ENCODE data around the gene CLEC10A.

CLEC10A gene

DNA sequence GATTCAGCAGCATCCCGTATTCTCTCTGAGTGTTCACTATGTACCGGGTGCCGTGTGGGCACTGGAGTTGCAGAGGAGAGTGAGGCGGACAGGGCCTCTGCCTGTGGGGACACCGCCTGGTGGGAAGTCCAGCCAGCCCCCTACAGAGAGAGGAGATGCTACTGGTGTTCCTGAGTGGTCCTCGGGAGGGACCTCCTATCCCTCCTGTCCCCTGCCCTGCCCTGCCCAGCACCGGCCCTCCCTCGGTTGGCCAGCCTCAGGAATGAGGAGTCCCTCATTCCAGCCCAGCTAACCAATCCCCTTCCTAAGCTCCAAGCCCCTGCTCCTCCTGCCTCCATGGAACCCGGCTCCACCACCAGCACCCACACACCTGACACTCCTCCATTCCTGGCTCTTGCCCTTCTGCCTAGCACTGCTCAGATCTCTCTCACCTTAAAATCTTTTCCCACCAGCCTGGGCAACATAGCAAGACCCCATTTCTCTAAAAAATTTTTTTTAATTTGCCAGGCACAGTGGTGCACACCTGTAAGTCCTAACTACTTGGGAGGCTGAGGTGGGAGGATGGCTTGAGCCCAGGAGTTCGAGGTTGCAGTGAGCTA is 32.6 kb upstream of the CLEC10A start:
- POLR2A ChIA-PET, result no interaction called here
- DNase-seq (ENCODE audit: extremely low spot score), result no peak
- TF ChIP-seq FOXK2 (IDR thresholded peaks at IDR 0.05) (no peak), NFRKB (IDR thresholded peaks at IDR 0.05) (no peak), BHLHE40 (IDR thresholded peaks at IDR 0.05; ENCODE audit: borderline replicate concordance) (no peak), SP1 (IDR thresholded peaks at IDR 0.05) (no peak), ELF4 (IDR thresholded peaks at IDR 0.05) (no peak), TARDBP (IDR thresholded peaks at IDR 0.05) (no peak), FOXM1 (IDR thresholded peaks at IDR 0.05; ENCODE audit: borderline replicate concordance) (no peak), ARNT (IDR thresholded peaks at IDR 0.05) (no peak), FOXA1 (IDR thresholded peaks at IDR 0.05) (no peak), SUZ12 (IDR thresholded peaks at IDR 0.05) (no peak)
- TF ChIP-seq, protein P1, sequence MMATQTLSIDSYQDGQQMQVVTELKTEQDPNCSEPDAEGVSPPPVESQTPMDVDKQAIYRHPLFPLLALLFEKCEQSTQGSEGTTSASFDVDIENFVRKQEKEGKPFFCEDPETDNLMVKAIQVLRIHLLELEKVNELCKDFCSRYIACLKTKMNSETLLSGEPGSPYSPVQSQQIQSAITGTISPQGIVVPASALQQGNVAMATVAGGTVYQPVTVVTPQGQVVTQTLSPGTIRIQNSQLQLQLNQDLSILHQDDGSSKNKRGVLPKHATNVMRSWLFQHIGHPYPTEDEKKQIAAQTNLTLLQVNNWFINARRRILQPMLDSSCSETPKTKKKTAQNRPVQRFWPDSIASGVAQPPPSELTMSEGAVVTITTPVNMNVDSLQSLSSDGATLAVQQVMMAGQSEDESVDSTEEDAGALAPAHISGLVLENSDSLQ (IDR thresholded peaks at IDR 0.05), result no peak
- CTCF ChIA-PET, result no interaction called here

DNA sequence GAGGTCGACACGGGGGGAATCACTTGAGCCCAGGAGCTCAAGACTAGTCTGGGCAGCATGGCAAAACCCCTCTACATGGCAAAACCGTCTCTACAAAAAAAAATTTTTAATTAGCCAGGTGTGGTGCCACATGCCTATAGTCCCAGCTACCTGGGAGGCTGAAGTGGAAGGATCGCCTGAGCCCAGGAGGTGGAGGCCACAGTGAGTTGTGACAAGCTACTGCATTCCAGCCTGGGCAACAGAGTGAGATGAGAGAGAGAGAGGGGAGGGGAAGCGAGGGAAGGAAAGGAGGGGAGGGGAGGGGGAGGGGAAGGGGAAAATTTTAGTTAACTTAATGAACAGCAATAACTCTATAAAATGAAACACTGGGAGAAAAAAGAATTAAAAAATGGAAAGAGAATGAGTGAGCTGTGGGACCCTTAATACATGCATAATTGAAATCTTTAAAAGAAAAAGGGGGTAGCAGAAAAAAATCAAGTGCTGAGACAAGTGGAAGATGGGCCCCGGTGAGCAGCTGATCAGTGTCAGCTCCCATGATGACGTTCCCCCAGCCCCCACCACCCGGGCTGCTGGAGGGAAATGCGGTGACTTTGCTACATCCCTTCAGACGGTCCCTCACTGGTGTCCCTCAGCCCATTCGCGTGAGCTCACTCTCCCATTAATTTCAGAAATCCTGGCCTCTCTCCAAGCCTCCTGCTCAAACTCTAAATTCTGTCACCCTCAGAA is 31.9 kb upstream of the CLEC10A start:
- DNase-seq (ENCODE audit: extremely low spot score), result no peak

DNA sequence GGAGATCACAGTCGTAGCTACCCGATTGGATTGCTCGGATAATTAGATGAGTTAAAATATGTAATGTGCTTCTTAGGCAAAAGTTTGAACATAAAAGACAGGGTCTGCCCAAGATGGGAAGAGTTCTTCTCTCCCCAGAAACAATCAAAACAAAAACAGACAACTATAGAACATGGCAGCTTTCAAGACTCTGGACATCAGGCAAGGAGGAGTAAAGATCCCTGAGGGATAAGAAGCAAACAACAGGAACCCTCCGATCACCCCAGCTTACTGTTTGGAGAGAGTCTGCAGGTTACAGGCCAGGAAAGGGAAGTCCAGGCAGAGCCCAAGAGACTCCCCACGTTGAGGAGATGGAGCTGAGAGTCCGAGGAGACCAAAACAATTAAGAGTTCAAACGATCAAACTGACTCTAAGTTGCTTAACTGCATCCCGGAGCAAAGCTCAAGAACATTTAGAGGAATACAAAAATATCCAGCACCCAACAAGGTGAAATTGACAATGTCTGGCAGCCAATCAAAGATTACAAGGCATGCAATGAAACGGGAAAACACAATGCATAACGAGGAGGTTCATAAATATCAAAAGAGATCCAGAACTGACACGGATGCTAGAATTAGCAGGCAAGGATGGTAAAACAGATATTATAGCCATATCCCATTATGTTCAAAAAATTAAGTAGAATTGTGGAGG is 30.7 kb upstream of the CLEC10A start:
- TF ChIP-seq TARDBP (IDR thresholded peaks at IDR 0.05), result no peak
- no peak for TF ChIP-seq ZNF384 (IDR thresholded peaks at IDR 0.05)
- no peak for TF ChIP-seq BHLHE40 (IDR thresholded peaks at IDR 0.05; ENCODE audit: borderline replicate concordance)
- no peak for TF ChIP-seq SUZ12 (IDR thresholded peaks at IDR 0.05)
- no peak for TF ChIP-seq LEF1 (IDR thresholded peaks at IDR 0.05; ENCODE audit: borderline replicate concordance)
- no peak for TF ChIP-seq FOXM1 (IDR thresholded peaks at IDR 0.05; ENCODE audit: borderline replicate concordance)
- TF ChIP-seq, protein P1 (IDR thresholded peaks at IDR 0.05), result no peak
- TF ChIP-seq ELF4 (IDR thresholded peaks at IDR 0.05), result no peak
- no peak for TF ChIP-seq FOXK2 (IDR thresholded peaks at IDR 0.05)
- no peak for TF ChIP-seq ARNT (IDR thresholded peaks at IDR 0.05)
- no peak for TF ChIP-seq HDGF (IDR thresholded peaks at IDR 0.05; ENCODE audit: borderline replicate concordance)
- TF ChIP-seq NFRKB (IDR thresholded peaks at IDR 0.05), result no peak
- CTCF ChIA-PET, result no interaction called here
- no peak for DNase-seq (ENCODE audit: extremely low spot score)
- POLR2A ChIA-PET, result no interaction called here

More for the DNA sequence above, 31.9 kb upstream of the CLEC10A start:
- TF ChIP-seq HDGF (IDR thresholded peaks at IDR 0.05; ENCODE audit: borderline replicate concordance), result no peak
- no peak for TF ChIP-seq FOXM1 (IDR thresholded peaks at IDR 0.05; ENCODE audit: borderline replicate concordance)
- TF ChIP-seq ARNT (IDR thresholded peaks at IDR 0.05), result no peak
- no peak for TF ChIP-seq LEF1 (IDR thresholded peaks at IDR 0.05; ENCODE audit: borderline replicate concordance)
- no peak for TF ChIP-seq ZNF384 (IDR thresholded peaks at IDR 0.05)
- no peak for TF ChIP-seq FOXK2 (IDR thresholded peaks at IDR 0.05)
- no peak for TF ChIP-seq CTBP1 (IDR thresholded peaks at IDR 0.05; ENCODE audit: borderline replicate concordance)
- no peak for TF ChIP-seq NFRKB (IDR thresholded peaks at IDR 0.05)
- TF ChIP-seq ELF4 (IDR thresholded peaks at IDR 0.05), result no peak
- TF ChIP-seq TARDBP (IDR thresholded peaks at IDR 0.05), result no peak
- TF ChIP-seq L3MBTL2 (conservative IDR thresholded peaks at IDR 0.05), result no peak
- TF ChIP-seq, protein P1 (IDR thresholded peaks at IDR 0.05), result no peak
- no peak for TF ChIP-seq FOXA1 (IDR thresholded peaks at IDR 0.05)
- ChIA-PET POLR2A (no interaction called here), CTCF (no interaction called here)

DNA sequence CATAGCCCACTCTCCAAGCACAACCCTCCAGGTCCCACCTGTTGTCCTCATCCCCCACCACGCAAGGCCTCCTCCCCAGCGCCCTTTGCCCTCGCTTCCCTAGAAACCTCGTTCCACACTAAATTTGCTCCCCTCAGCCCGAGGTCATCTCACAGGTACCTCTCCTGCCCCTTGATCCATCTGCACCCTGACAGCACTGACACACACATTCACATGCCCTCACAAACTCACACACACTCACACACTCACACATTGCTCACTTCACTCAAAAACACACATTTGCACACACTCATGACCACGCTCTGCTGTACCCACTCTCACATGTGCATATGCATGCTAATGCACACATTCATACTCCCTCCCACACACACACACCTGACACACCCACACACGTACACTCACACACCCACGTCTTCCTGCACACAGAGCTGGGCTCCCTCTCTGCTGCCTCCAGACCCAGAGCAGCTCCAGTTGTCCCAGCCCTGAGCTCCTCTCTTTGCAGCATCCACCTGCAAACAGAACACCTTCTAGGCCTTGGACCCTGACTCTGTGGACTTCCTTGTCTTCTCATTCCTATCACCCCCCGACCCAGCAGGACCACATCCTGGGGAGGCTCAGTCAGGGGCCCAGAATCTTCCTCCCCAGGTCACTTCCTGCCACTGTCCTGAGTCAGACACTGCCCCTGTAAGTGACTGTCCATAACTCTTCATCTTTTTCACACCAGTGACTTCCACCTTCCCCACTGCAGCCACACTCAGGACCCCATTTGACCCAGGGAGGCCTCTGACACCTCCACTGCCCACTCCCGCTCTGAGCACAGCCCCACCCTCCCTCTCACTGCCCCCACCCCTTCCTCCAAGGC is 29.6 kb upstream of the CLEC10A start:
- CTCF ChIA-PET, result interaction anchor here (0.8 kb wide), 1 partner anchor 63 kb away, joined by 3 read pairs; no protein-coding TSS in a partner anchor
- no peak for DNase-seq (ENCODE audit: extremely low spot score)
- POLR2A ChIA-PET, result no interaction called here

DNA sequence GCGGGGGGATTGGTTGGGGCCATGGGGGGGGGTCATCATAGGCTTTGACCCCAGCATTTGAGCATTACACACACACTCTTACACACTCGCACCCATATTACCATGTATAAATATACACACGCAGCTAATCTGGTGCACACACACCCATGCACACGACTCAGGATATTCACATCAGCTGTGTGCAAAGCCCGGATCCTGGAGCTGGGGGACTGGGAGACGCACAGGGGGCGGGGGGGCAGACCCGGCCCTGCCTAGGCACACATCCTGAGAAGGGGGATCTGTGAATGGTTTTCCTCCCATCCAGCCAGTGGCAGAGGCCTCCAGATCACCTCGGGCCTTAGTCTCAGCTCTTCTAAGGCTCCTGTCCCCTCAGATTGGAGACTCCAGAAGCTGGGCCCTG is 28.9 kb upstream of the CLEC10A start:
- ChIA-PET CTCF (no interaction called here), POLR2A (no interaction called here)
- peak; percentile 3 for DNase-seq (ENCODE audit: extremely low spot score)
- TF ChIP-seq CTBP1 (IDR thresholded peaks at IDR 0.05; ENCODE audit: borderline replicate concordance), result no peak
- TF ChIP-seq NFRKB (IDR thresholded peaks at IDR 0.05), result no peak
- TF ChIP-seq HDGF (IDR thresholded peaks at IDR 0.05; ENCODE audit: borderline replicate concordance), result no peak
- no peak for TF ChIP-seq FOXA1 (IDR thresholded peaks at IDR 0.05)
- TF ChIP-seq FOXK2 (IDR thresholded peaks at IDR 0.05), result no peak
- TF ChIP-seq ELF4 (IDR thresholded peaks at IDR 0.05), result no peak
- no peak for TF ChIP-seq ZNF384 (IDR thresholded peaks at IDR 0.05)
- no peak for TF ChIP-seq BHLHE40 (IDR thresholded peaks at IDR 0.05; ENCODE audit: borderline replicate concordance)
- no peak for TF ChIP-seq ARNT (IDR thresholded peaks at IDR 0.05)
- no peak for TF ChIP-seq SUZ12 (IDR thresholded peaks at IDR 0.05)
- TF ChIP-seq L3MBTL2 (conservative IDR thresholded peaks at IDR 0.05), result no peak
- TF ChIP-seq, protein P1 (IDR thresholded peaks at IDR 0.05), result no peak
- no peak for TF ChIP-seq FOXM1 (IDR thresholded peaks at IDR 0.05; ENCODE audit: borderline replicate concordance)

More for the DNA sequence above, 29.6 kb upstream of the CLEC10A start:
- no peak for TF ChIP-seq SUZ12 (IDR thresholded peaks at IDR 0.05)
- TF ChIP-seq, protein P1 (IDR thresholded peaks at IDR 0.05), result no peak
